HepG2 (cell line): ENCODE measurements around the gene GRAMD1B.

Experiments used
- CBX2 ChIP-seq, 2 experiments: fragments of 200-600 bp in 1 of 2; sonication (generic); formaldehyde crosslinking in 1 of 2; IDR thresholded peaks; 2 replicates each; pipeline versions ENCODE4 v1.7.0 to v1.8.1; 2018 to 2022; ENCODE audit warnings: low read depth in 2 of 2, low read length in 1 of 2, mild to moderate bottlenecking in 1 of 2, missing genetic modification reagents in 1 of 2
- CTCF ChIP-seq: sonication (generic); formaldehyde crosslinking; IDR thresholded peaks from 2 replicates; pipeline ENCODE4 v1.5.0; 2020; ENCODE audit warnings: mild to moderate bottlenecking, missing genetic modification reagents, moderate library complexity
- EP300 ChIP-seq, 3 experiments: sonication (generic) in 1 of 3; formaldehyde crosslinking in 1 of 3; IDR thresholded peaks; 2 replicates each; pipeline versions ENCODE4 v1.5.1 to v1.6.1; 2011 to 2020; ENCODE audit warnings: low read depth in 2 of 3, low read length in 2 of 3, borderline replicate concordance in 1 of 3, improper control_type of control experiment in 1 of 3, mild to moderate bottlenecking in 1 of 3, missing genetic modification reagents in 1 of 3, moderate library complexity in 1 of 3
- ESRRA ChIP-seq: sonication (generic); formaldehyde crosslinking; IDR thresholded peaks from 2 replicates; pipeline ENCODE4 v1.5.1; 2020; ENCODE audit warnings: mild to moderate bottlenecking, low read depth, missing genetic modification reagents
- GTF2F1 ChIP-seq: fragments of 150-350 bp; IDR thresholded peaks from 2 replicates; pipeline ENCODE4 v1.6.1; 2014; ENCODE audit warnings: low read length
- POLR2A ChIP-seq, 2 experiments: IDR thresholded peaks; 2 replicates each; pipeline ENCODE4 v1.6.1; 2011; ENCODE audit warnings: low read depth in 2 of 2, low read length in 2 of 2, mild to moderate bottlenecking in 1 of 2, moderate library complexity in 1 of 2; ENCODE audit not compliant: insufficient read depth in 1 of 2
- SIN3B ChIP-seq: fragments of 150-350 bp; IDR thresholded peaks from 2 replicates; pipeline ENCODE4 v1.6.1; 2014; ENCODE audit warnings: low read length
- YY1 ChIP-seq: IDR thresholded peaks from 2 replicates; pipeline ENCODE4 v1.6.1; 2011; ENCODE audit warnings: low read length, low read depth, moderate library complexity, mild to moderate bottlenecking; ENCODE audit not compliant: insufficient read depth, insufficient replicate concordance
- ZBTB21 ChIP-seq: sonication (generic); formaldehyde crosslinking; IDR thresholded peaks from 2 replicates; pipeline ENCODE4 v1.4.0; 2020; ENCODE audit warnings: missing genetic modification reagents
- ZNF383 ChIP-seq: sonication (generic); formaldehyde crosslinking; IDR thresholded peaks from 2 replicates; pipeline ENCODE4 v1.4.0; 2020; ENCODE audit warnings: missing genetic modification reagents, mild to moderate bottlenecking, borderline replicate concordance
- ZNF775 ChIP-seq: sonication (generic); formaldehyde crosslinking; IDR thresholded peaks from 2 replicates; pipeline ENCODE4 v1.4.0; 2020; ENCODE audit warnings: missing genetic modification reagents, mild to moderate bottlenecking, moderate library complexity, borderline replicate concordance
- ZNF878 ChIP-seq: sonication (generic); formaldehyde crosslinking; IDR thresholded peaks from 2 replicates; pipeline ENCODE4 v1.8.1; 2023; ENCODE audit warnings: mild to moderate bottlenecking, missing genetic modification reagents, moderate library complexity

- TF ChIP-seq ESRRA (CRISPR knock-in tag) (no peak), CBX2 (IDR thresholded peaks at IDR 0.05; ENCODE audit: low read depth, low read length) (no peak), CBX2 (CRISPR knock-in tag; IDR thresholded peaks at IDR 0.05; ENCODE audit: low read depth) (no peak), CTCF (no peak), EP300 (IDR thresholded peaks at IDR 0.05; ENCODE audit: low read depth in 2 of 2, low read length in 2 of 2) (no peak), EP300 (CRISPR knock-in tag; IDR thresholded peaks at IDR 0.05; ENCODE audit: borderline replicate concordance) (no peak), GTF2F1 (no peak), POLR2A (IDR thresholded peaks at IDR 0.05; ENCODE audit: insufficient read depth in 1 of 2, low read depth in 2 of 2, low read length in 2 of 2) (no peak), SIN3B (no peak), ZNF775 (no peak), ZNF383 (CRISPR knock-in tag) (no peak), YY1 (no peak), ZBTB21 (CRISPR knock-in tag) (no peak), ZNF878 (CRISPR knock-in tag) (no peak)
Measured at GRCh38 chr11:123601136-123601535, 171.1 kb downstream of the GRAMD1B start.
